Measurements from ENCODE around the gene MPHOSPH6. TPM values are rescaled to one million over a fixed set of nuclear protein-coding genes. Genes with fewer than 3 reads are reported as not detected.
A peak's percentile ranks its signal among the peaks of the same experiment; 100 is the strongest.

The MPHOSPH6 gene
- total and polyA plus RNA-seq, 5 donors from 2014 or later, result 17.3 to 38.7 (median 17.9) TPM

DNA sequence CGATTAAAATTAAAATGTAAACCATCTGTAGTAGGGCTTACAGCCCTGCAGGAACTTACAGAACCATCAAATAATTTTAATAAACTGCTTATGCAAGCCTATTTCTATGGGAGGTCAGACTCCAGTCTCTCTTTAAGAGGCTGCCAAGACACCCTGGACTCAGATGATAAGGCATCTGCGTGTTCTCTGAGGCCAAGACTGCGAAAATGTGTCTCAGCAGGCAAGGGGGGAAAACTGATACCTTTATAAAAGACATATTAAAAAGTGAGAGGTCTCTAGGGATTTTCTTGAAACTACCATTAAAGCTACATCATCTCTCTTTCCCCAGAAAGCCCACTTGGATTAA is 32.2 kb downstream of the MPHOSPH6 start:
- H3K4me3 ChIP-seq (ENCODE audit: low read depth, low read length), result no peak overlapping the region
- Mint-ChIP-seq H3K9me3 (no peaks in the 10 kb centered on the region), H3K27ac (no peak overlapping the region), H3K4me1 (peaks cover 11 to 21% (median 14%) of the 10 kb centered on the region in 4 donors), H3K36me3 (peaks cover 12% of the 10 kb centered on the region), H3K27me3 (no peaks in the 10 kb centered on the region), H3K4me3 (no peak overlapping the region)
- H3K27ac ChIP-seq (ENCODE audit: insufficient read depth, low read length, poor library complexity, severe bottlenecking), result no peak overlapping the region
- H3K4me1 ChIP-seq (ENCODE audit: control insufficient read depth, insufficient read depth, low read length, poor library complexity, severe bottlenecking), result peaks cover 9% of the 10 kb centered on the region
- H3K36me3 ChIP-seq (ENCODE audit: control insufficient read depth, insufficient read depth, low read length), result no peaks in the 10 kb centered on the region
- ATAC-seq (ENCODE audit: low read depth in 2 of 2) (no peak), DNase-seq (no peak)
- no peaks in the 10 kb centered on the region for H3K9me3 ChIP-seq (ENCODE audit: control insufficient read depth in 2 of 2, low read length in 2 of 2)
- H3K27me3 ChIP-seq (ENCODE audit: control insufficient read depth, insufficient read depth, low read length), result no peaks in the 10 kb centered on the region

DNA sequence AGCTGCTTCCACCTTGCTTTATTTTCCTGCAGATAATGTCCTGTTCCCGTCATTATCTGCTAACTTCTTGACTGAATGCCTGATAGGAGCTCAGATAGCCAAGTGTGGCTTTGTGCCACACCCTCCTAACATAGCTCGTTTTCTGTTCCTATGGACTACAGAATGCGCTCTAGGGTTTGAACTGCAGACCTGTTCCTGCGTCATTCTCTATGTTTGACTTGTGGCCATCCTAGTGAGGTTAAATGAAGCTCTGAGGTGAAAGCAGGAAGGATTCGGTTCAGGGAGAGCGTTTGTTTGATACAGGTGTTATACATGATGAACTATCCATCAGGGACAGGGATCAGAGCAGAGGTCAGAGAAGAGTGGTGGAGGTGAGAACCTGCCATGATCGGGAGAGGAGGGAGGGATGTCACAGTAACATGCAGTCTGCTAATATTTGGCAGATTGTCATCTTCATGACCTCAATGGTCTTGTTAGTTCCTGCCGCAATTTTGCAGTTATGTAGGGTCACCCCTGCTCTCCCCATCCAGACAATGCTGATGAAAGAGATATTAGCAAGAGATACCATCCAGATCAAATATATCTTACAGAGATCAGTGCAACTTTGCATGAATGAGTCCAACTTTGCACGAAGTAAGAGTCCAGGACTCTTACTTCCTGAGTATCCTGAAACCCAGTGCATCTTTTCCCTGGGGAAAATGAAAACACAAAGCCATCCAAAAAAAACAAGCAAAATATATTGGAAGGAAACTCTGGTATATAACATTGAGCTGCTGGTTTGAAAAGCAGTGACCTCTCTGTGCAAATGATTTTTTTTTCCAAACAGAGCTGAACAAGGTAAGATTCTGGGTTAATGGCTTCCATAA is 32.8 kb downstream of the MPHOSPH6 start:
- Mint-ChIP-seq H3K27ac (no peak overlapping the region), H3K9me3 (no peaks in the 10 kb centered on the region), H3K27me3 (no peaks in the 10 kb centered on the region), H3K4me1 (peaks cover 11 to 21% (median 14%) of the 10 kb centered on the region in 4 donors), H3K4me3 (no peak overlapping the region), H3K36me3 (peaks cover 12% of the 10 kb centered on the region)
- no peak for DNase-seq
- H3K27me3 ChIP-seq (ENCODE audit: control insufficient read depth, insufficient read depth, low read length), result no peaks in the 10 kb centered on the region
- no peaks in the 10 kb centered on the region for H3K9me3 ChIP-seq (ENCODE audit: control insufficient read depth in 2 of 2, low read length in 2 of 2)
- H3K4me1 ChIP-seq (ENCODE audit: control insufficient read depth, insufficient read depth, low read length, poor library complexity, severe bottlenecking), result peaks cover 9% of the 10 kb centered on the region
- no peak overlapping the region for H3K4me3 ChIP-seq (ENCODE audit: low read depth, low read length)
- no peak for ATAC-seq (ENCODE audit: low read depth in 2 of 2)
- no peak overlapping the region for H3K27ac ChIP-seq (ENCODE audit: insufficient read depth, low read length, poor library complexity, severe bottlenecking)
- H3K36me3 ChIP-seq (ENCODE audit: control insufficient read depth, insufficient read depth, low read length), result no peaks in the 10 kb centered on the region

- Mint-ChIP-seq H3K4me3 (no peak overlapping the region), H3K27ac (no peak overlapping the region), H3K27me3 (no peaks in the 10 kb centered on the region), H3K9me3 (no peaks in the 10 kb centered on the region), H3K36me3 (peaks cover 12% of the 10 kb centered on the region), H3K4me1 (peaks cover 11 to 21% (median 14%) of the 10 kb centered on the region in 4 donors)
- no peak overlapping the region for H3K4me3 ChIP-seq (ENCODE audit: low read depth, low read length)
- H3K27me3 ChIP-seq (ENCODE audit: control insufficient read depth, insufficient read depth, low read length), result no peaks in the 10 kb centered on the region
- H3K27ac ChIP-seq (ENCODE audit: insufficient read depth, low read length, poor library complexity, severe bottlenecking), result no peak overlapping the region
- peaks cover 9% of the 10 kb centered on the region for H3K4me1 ChIP-seq (ENCODE audit: control insufficient read depth, insufficient read depth, low read length, poor library complexity, severe bottlenecking)
- no peaks in the 10 kb centered on the region for H3K9me3 ChIP-seq (ENCODE audit: control insufficient read depth in 2 of 2, low read length in 2 of 2)
- ATAC-seq (ENCODE audit: low read depth in 2 of 2) (no peak), DNase-seq (no peak)
- no peaks in the 10 kb centered on the region for H3K36me3 ChIP-seq (ENCODE audit: control insufficient read depth, insufficient read depth, low read length)
Measured at GRCh38 chr16:82135844-82136243, 34.2 kb downstream of the MPHOSPH6 start.

GRCh38 chr16:82134846-82135245 is 35.2 kb downstream of the MPHOSPH6 start:
- Histone ChIP-seq H3K4me1 (ENCODE audit: control insufficient read depth, insufficient read depth, low read length, poor library complexity, severe bottlenecking) (peaks cover 9% of the 10 kb centered on the region), H3K27me3 (ENCODE audit: control insufficient read depth, insufficient read depth, low read length) (no peaks in the 10 kb centered on the region), H3K4me3 (ENCODE audit: low read depth, low read length) (no peak overlapping the region), H3K36me3 (ENCODE audit: control insufficient read depth, insufficient read depth, low read length) (no peaks in the 10 kb centered on the region), H3K27ac (ENCODE audit: insufficient read depth, low read length, poor library complexity, severe bottlenecking) (no peak overlapping the region), H3K9me3 (ENCODE audit: control insufficient read depth in 2 of 2, low read length in 2 of 2) (no peaks in the 10 kb centered on the region)
- H3K4me1 Mint-ChIP-seq, result peaks cover 11 to 21% (median 16%) of the 10 kb centered on the region in 4 donors
- DNase-seq (no peak), ATAC-seq (ENCODE audit: low read depth in 2 of 2) (no peak)
- H3K36me3 Mint-ChIP-seq, result peaks cover 12% of the 10 kb centered on the region
- H3K27me3 Mint-ChIP-seq, result no peaks in the 10 kb centered on the region
- no peaks in the 10 kb centered on the region for H3K9me3 Mint-ChIP-seq
- H3K27ac Mint-ChIP-seq, result peak overlapping the region in 2 of 3 donors; percentile 46 to 72
- H3K4me3 Mint-ChIP-seq, result no peak overlapping the region

- DNase-seq (peak in 1 of 3 donors; percentile 63), ATAC-seq (ENCODE audit: low read depth in 2 of 2) (peak; percentile 52 to 58)
- peaks cover 9% of the 10 kb centered on the region for H3K4me1 ChIP-seq (ENCODE audit: control insufficient read depth, insufficient read depth, low read length, poor library complexity, severe bottlenecking)
- H3K27ac ChIP-seq (ENCODE audit: insufficient read depth, low read length, poor library complexity, severe bottlenecking), result no peak overlapping the region
- Mint-ChIP-seq H3K36me3 (peaks cover 7% of the 10 kb centered on the region), H3K4me1 (peaks cover 11 to 21% (median 14%) of the 10 kb centered on the region in 4 donors), H3K4me3 (peak overlapping the region in 3 of 4 donors; percentile 13 to 67 (median 46)), H3K27ac (peak overlapping the region; percentile 66 to 72 (median 67)), H3K27me3 (peaks cover 5% of the 10 kb centered on the region), H3K9me3 (no peaks in the 10 kb centered on the region)
- peak overlapping the region; percentile 47 for H3K4me3 ChIP-seq (ENCODE audit: low read depth, low read length)
- no peaks in the 10 kb centered on the region for H3K36me3 ChIP-seq (ENCODE audit: control insufficient read depth, insufficient read depth, low read length)
- H3K27me3 ChIP-seq (ENCODE audit: control insufficient read depth, insufficient read depth, low read length), result no peaks in the 10 kb centered on the region
- H3K9me3 ChIP-seq (ENCODE audit: control insufficient read depth in 2 of 2, low read length in 2 of 2), result no peaks in the 10 kb centered on the region
Measured at GRCh38 chr16:82133798-82134197, 36.2 kb downstream of the MPHOSPH6 start.

- H3K4me1 Mint-ChIP-seq, result peaks cover 11 to 17% (median 14%) of the 10 kb centered on the region in 4 donors
- no peak for DNase-seq
- peaks cover 12% of the 10 kb centered on the region for H3K27me3 Mint-ChIP-seq
- no peak overlapping the region for H3K4me3 ChIP-seq (ENCODE audit: low read depth, low read length)
- peaks cover 9% of the 10 kb centered on the region for H3K4me1 ChIP-seq (ENCODE audit: control insufficient read depth, insufficient read depth, low read length, poor library complexity, severe bottlenecking)
- no peaks in the 10 kb centered on the region for H3K27me3 ChIP-seq (ENCODE audit: control insufficient read depth, insufficient read depth, low read length)
- H3K4me3 Mint-ChIP-seq, result no peak overlapping the region
- H3K36me3 Mint-ChIP-seq, result no peaks in the 10 kb centered on the region
- H3K27ac ChIP-seq (ENCODE audit: insufficient read depth, low read length, poor library complexity, severe bottlenecking), result no peak overlapping the region
- no peak overlapping the region for H3K27ac Mint-ChIP-seq
- H3K9me3 ChIP-seq (ENCODE audit: control insufficient read depth in 2 of 2, low read length in 2 of 2), result no peaks in the 10 kb centered on the region
- H3K36me3 ChIP-seq (ENCODE audit: control insufficient read depth, insufficient read depth, low read length), result no peaks in the 10 kb centered on the region
- no peak for ATAC-seq (ENCODE audit: low read depth in 2 of 2)
- H3K9me3 Mint-ChIP-seq, result peaks cover 0 to 11% (median 0%) of the 10 kb centered on the region in 7 donors
Measured at GRCh38 chr16:82129881-82130280, 40.1 kb downstream of the MPHOSPH6 start.

- Mint-ChIP-seq H3K27me3 (peaks cover 22% of the 10 kb centered on the region), H3K4me1 (no peaks in the 10 kb centered on the region), H3K36me3 (no peaks in the 10 kb centered on the region), H3K9me3 (peaks cover 0 to 11% (median 0%) of the 10 kb centered on the region in 7 donors), H3K4me3 (no peak overlapping the region), H3K27ac (no peak overlapping the region)
- no peaks in the 10 kb centered on the region for H3K4me1 ChIP-seq (ENCODE audit: control insufficient read depth, insufficient read depth, low read length, poor library complexity, severe bottlenecking)
- H3K27ac ChIP-seq (ENCODE audit: insufficient read depth, low read length, poor library complexity, severe bottlenecking), result no peak overlapping the region
- H3K4me3 ChIP-seq (ENCODE audit: low read depth, low read length), result no peak overlapping the region
- DNase-seq, result no peak
- H3K9me3 ChIP-seq (ENCODE audit: control insufficient read depth in 2 of 2, low read length in 2 of 2), result no peaks in the 10 kb centered on the region
- no peaks in the 10 kb centered on the region for H3K27me3 ChIP-seq (ENCODE audit: control insufficient read depth, insufficient read depth, low read length)
- ATAC-seq (ENCODE audit: low read depth in 2 of 2), result no peak
- H3K36me3 ChIP-seq (ENCODE audit: control insufficient read depth, insufficient read depth, low read length), result no peaks in the 10 kb centered on the region
Measured at GRCh38 chr16:82124651-82125050, 45.4 kb downstream of the MPHOSPH6 start.

- Mint-ChIP-seq H3K4me1 (no peaks in the 10 kb centered on the region), H3K27me3 (peaks cover 10% of the 10 kb centered on the region), H3K36me3 (no peaks in the 10 kb centered on the region), H3K27ac (no peak overlapping the region), H3K9me3 (no peaks in the 10 kb centered on the region), H3K4me3 (no peak overlapping the region)
- Histone ChIP-seq H3K4me1 (ENCODE audit: control insufficient read depth, insufficient read depth, low read length, poor library complexity, severe bottlenecking) (no peaks in the 10 kb centered on the region), H3K9me3 (ENCODE audit: control insufficient read depth in 2 of 2, low read length in 2 of 2) (no peaks in the 10 kb centered on the region), H3K27ac (ENCODE audit: insufficient read depth, low read length, poor library complexity, severe bottlenecking) (no peak overlapping the region), H3K4me3 (ENCODE audit: low read depth, low read length) (no peak overlapping the region), H3K36me3 (ENCODE audit: control insufficient read depth, insufficient read depth, low read length) (no peaks in the 10 kb centered on the region), H3K27me3 (ENCODE audit: control insufficient read depth, insufficient read depth, low read length) (no peaks in the 10 kb centered on the region)
- ATAC-seq (ENCODE audit: low read depth in 2 of 2) (no peak), DNase-seq (no peak)
Measured at GRCh38 chr16:82119405-82119804, 50.6 kb downstream of the MPHOSPH6 start.

Data from CD4-positive, CD25-positive, alpha-beta regulatory T cell (primary cell).